Fibroblast of lung (primary cell): ENCODE results near the gene RGS8.

Experiments used
- EZH2 ChIP-seq: IDR thresholded peaks from 2 replicates; pipeline ENCODE4 v1.5.1; 2012; ENCODE audit warnings: low read length, control low read depth, mild to moderate bottlenecking; ENCODE audit errors: missing control alignments
- TF ChIP-seq, protein P1 (sequence below), 2 donors: IDR thresholded peaks in 1 of 2; conservative IDR thresholded peaks in 1 of 2; 1 replicate in 1 of 2; 2 replicates in 1 of 2; pipeline ENCODE4 v1.5.1; 2011 to 2012; ENCODE audit warnings: low read length in 2 of 2, control low read depth in 1 of 2, inconsistent platforms in 1 of 2, low read depth in 1 of 2, mild to moderate bottlenecking in 1 of 2

DNA sequence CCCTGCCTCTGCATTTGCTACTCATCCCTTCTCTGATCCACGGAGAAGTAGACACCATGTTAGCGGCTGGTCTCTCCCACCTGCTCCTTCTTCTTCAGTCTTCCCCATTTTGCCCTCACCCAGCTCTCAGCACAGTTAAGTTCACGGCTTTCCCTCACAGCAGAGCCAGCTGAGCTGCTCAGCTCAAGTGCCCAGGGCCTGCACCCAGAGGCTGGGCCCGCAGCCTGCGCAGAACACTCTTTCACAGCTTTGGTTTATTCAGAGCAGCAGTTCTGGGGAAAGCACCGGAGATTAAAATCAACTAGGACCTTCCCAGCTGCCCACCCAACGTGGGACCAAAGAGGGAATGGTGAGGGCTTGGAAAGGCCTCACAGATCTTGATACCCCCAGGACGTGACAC lies 41.9 kb downstream of the RGS8 start:
- TF ChIP-seq, protein P1, sequence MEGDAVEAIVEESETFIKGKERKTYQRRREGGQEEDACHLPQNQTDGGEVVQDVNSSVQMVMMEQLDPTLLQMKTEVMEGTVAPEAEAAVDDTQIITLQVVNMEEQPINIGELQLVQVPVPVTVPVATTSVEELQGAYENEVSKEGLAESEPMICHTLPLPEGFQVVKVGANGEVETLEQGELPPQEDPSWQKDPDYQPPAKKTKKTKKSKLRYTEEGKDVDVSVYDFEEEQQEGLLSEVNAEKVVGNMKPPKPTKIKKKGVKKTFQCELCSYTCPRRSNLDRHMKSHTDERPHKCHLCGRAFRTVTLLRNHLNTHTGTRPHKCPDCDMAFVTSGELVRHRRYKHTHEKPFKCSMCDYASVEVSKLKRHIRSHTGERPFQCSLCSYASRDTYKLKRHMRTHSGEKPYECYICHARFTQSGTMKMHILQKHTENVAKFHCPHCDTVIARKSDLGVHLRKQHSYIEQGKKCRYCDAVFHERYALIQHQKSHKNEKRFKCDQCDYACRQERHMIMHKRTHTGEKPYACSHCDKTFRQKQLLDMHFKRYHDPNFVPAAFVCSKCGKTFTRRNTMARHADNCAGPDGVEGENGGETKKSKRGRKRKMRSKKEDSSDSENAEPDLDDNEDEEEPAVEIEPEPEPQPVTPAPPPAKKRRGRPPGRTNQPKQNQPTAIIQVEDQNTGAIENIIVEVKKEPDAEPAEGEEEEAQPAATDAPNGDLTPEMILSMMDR (conservative IDR thresholded peaks at IDR 0.05 in 1 of 2, IDR thresholded peaks at IDR 0.05 in 1 of 2; ENCODE audit: low read depth in 1 of 2, low read length in 2 of 2) = no peak
- no peak for TF ChIP-seq EZH2
